Ishikawa (cell line): ENCODE results near the gene CIAO3.

Source experiments
- CEBPB ChIP-seq: IDR thresholded peaks from 2 replicates; pipeline ENCODE4 v1.6.1; 2012
- CREB1 ChIP-seq: IDR thresholded peaks from 2 replicates; pipeline ENCODE4 v1.6.1; 2012; ENCODE audit warnings: low read depth
- EGR1 ChIP-seq: IDR thresholded peaks from 2 replicates; pipeline ENCODE4 v1.6.1; 2012
- EP300 ChIP-seq: IDR thresholded peaks from 2 replicates; pipeline ENCODE4 v1.6.1; 2012; ENCODE audit warnings: borderline replicate concordance
- FOXM1 ChIP-seq: IDR thresholded peaks from 2 replicates; pipeline ENCODE4 v1.6.1; 2012; ENCODE audit warnings: low read depth, borderline replicate concordance
- MAX ChIP-seq: IDR thresholded peaks from 2 replicates; pipeline ENCODE4 v1.6.1; 2012
- NFIC ChIP-seq: IDR thresholded peaks from 2 replicates; pipeline ENCODE4 v1.6.1; 2012
- RAD21 ChIP-seq: IDR thresholded peaks from 2 replicates; pipeline ENCODE4 v1.6.1; 2012; ENCODE audit warnings: low read depth
- REST ChIP-seq: IDR thresholded peaks from 2 replicates; pipeline ENCODE4 v1.6.1; 2012; ENCODE audit warnings: low read depth, mild to moderate bottlenecking
- TAF1 ChIP-seq: IDR thresholded peaks from 2 replicates; pipeline ENCODE4 v1.6.1; 2012; ENCODE audit warnings: low read depth, mild to moderate bottlenecking
- TCF12 ChIP-seq: IDR thresholded peaks from 2 replicates; pipeline ENCODE4 v1.6.1; 2012; ENCODE audit warnings: low read depth
- TEAD4 ChIP-seq: IDR thresholded peaks from 2 replicates; pipeline ENCODE4 v1.6.1; 2012
- YY1 ChIP-seq: IDR thresholded peaks from 2 replicates; pipeline ENCODE4 v1.6.1; 2012; ENCODE audit warnings: low read depth
- ZBTB7A ChIP-seq: IDR thresholded peaks from 2 replicates; pipeline ENCODE4 v1.6.1; 2012; ENCODE audit warnings: low read depth
- TF ChIP-seq, protein P1 (sequence below): IDR thresholded peaks from 2 replicates; pipeline ENCODE4 v1.6.1; 2012

The CIAO3 gene

DNA sequence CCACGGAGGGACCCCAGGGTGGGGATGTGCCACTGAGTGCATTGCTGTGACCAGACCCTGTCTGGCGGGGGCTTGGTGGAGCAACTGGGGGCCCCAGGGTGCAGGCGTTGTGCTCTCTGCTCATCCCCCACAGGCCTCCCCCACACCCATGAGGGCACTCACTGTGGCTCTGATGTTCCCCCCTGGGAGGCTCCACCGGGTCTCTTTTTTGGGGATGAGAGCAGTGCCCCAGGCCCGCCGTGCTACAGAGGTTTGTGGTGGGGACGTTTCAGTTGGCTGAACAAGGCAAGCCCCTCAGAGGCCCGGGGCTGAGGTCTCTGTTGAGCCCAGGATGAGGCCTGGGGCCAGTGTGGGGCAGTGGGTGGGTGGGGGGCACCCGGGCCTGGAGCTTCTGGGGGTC is 17.1 kb downstream of the CIAO3 start:
- TF ChIP-seq TAF1: no peak
- TF ChIP-seq NFIC: no peak
- no peak for TF ChIP-seq YY1
- no peak for TF ChIP-seq CEBPB
- no peak for TF ChIP-seq RAD21
- no peak for TF ChIP-seq MAX
- no peak for TF ChIP-seq EGR1
- no peak for TF ChIP-seq TCF12
- TF ChIP-seq ZBTB7A: no peak
- no peak for TF ChIP-seq REST
- no peak for TF ChIP-seq CREB1
- TF ChIP-seq FOXM1: no peak
- TF ChIP-seq EP300: no peak
- TF ChIP-seq TEAD4: no peak
- TF ChIP-seq, protein P1, sequence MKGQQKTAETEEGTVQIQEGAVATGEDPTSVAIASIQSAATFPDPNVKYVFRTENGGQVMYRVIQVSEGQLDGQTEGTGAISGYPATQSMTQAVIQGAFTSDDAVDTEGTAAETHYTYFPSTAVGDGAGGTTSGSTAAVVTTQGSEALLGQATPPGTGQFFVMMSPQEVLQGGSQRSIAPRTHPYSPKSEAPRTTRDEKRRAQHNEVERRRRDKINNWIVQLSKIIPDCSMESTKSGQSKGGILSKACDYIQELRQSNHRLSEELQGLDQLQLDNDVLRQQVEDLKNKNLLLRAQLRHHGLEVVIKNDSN: no peak

DNA sequence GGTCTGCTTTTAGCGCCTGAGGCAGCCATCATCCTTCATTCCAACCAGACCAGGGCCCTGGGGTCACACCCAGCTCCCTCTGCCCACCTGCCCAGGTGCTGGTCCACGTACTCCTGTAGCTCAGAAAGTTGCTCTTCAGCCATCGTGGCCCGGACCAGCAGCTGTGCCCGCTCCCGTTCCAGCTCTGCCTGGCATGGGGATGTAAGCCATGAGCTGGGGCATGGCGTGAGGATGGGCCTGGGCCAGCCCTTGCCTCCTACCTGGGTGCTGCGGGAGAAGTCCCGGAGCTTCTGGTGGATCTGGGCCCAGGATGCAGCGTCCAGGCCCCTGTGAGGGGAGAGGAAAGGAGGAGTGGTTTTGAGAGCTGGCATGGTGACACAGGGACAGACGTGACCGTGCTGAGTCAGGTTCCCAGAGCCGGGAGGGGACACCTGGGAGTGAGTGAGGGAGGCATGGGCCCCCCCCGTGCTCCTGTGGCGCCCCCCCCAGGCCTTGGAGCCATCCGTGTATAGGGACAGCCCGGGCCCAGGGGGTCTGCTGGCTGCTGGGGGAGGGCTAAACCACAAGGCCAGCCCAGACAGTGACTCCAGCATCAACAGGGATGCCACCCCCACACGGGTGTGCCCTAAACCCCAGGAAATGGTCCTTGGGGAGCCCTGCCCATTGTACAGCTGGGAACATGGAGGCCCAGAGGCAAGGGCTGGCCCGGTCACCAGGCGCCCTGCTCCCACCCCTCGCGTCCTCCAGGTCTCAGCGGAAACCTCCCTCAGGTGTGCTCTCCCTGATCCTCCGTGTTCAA is 17.8 kb downstream of the CIAO3 start:
- no peak for TF ChIP-seq FOXM1
- no peak for TF ChIP-seq TCF12
- TF ChIP-seq CEBPB: no peak
- TF ChIP-seq CREB1: no peak
- TF ChIP-seq REST: no peak

DNA sequence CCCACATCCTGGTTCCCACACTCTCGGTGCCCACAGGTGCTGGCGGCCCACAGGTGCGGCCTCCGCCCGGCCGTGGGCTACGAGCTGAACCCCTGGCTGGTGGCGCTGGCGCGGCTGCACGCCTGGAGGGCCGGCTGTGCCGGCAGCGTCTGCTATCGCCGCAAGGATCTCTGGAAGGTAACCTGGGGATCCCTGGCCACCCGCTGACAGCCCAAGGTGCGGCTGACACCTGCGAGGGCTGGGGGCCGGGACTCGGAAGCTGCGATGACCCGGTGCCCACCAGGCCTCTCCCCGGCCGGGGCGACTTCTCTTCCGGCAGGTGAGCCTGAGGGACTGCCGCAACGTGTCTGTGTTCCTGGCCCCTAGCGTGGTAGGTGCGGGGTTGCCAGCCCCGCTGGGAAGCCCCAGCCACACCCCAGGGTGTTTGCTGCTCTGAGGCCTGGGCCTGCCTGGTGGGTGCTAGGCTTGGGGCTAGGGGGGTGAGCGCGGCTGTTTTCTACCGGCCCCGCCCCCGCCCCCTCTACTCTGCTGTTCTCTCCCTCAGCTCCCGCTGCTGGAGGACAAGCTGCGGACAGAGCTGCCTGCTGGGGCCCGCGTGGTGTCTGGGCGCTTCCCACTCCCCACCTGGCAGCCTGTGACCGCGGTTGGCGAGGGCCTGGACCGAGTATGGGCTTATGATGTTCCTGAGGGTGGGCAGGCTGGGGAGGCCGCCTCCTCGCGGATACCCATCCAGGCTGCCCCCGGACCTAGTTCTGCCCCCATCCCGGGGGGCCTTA is 18.8 kb downstream of the CIAO3 start:
- TF ChIP-seq CEBPB: no peak
- no peak for TF ChIP-seq REST
- no peak for TF ChIP-seq EP300
- TF ChIP-seq YY1: no peak
- no peak for TF ChIP-seq ZBTB7A
- TF ChIP-seq MAX: no peak
- no peak for TF ChIP-seq FOXM1

- TF ChIP-seq TCF12 (no peak; the same call in 1 of the 2 replicates), CEBPB (no peak), TEAD4 (0 out of 2 replicates have a peak, but pooled peaks have one; percentile 26), EP300 (no peak), YY1 (0 out of 2 replicates have a peak, but pooled peaks have one; percentile 10), TAF1 (peak; percentile 25; the same call in 1 of the 2 replicates), RAD21 (no peak; the same call in 1 of the 2 replicates), CREB1 (no peak), EGR1 (no peak), ZBTB7A (0 out of 2 replicates have a peak, but pooled peaks have one; percentile 73), NFIC (peak; percentile 82; the same call in 1 of the 2 replicates), FOXM1 (no peak), MAX (peak; percentile 100), REST (no peak)
- TF ChIP-seq, protein P1: peak; percentile 49
These were observed 19.6 kb downstream of the CIAO3 start, which contains the start of gene ANTKMT for GRCh38 chr16:720990-721764. Gene ANTKMT (plus strand): TSS chr16:721146. CDS start chr16:721275, 129 bp downstream.
